GM12801 (cell line): Measurements from ENCODE around the gene UGT1A10.

Experiments
- CTCF ChIP-seq: IDR thresholded peaks from one replicate; pipeline ENCODE4 v1.5.1; 2011; ENCODE audit warnings: control low read depth; ENCODE audit not compliant: insufficient read length; ENCODE audit errors: extremely low read depth

The UGT1A10 gene

GRCh38 chr2:233743464-233744259, 107.4 kb downstream of the UGT1A10 start:
- no peak for TF ChIP-seq CTCF

DNA sequence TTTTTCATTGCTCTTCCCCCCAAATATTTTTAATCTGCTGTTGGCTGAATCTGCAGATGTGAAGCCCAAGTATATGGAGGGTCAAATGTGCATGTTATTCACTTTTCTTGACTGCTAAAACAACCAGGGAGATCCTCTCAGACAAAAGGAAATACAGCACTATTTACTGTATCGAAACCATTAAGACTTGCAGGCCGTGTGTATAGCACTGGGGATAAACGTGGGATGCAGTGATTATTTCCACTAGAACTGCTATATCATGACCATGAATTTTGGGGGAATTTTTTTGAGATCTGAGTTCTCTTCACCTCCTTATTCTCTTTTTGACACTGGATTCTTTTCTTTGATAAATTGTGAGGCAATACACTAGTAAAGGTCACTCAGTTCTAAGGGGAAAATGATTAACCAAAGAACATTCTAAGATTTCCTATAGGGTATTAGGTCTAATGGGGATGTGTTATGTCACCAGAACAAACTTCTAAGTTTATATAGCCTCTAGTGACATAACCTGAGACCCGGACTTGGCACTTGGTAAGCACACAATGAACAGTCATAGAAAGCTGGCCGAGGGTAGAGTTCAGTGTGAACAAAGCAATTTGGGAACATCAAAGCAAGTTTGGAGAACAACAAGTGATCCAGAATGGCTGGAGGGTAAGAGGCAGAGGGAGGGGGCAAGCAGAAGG, 109.0 kb downstream of the UGT1A10 start:
- TF ChIP-seq CTCF: no peak

DNA sequence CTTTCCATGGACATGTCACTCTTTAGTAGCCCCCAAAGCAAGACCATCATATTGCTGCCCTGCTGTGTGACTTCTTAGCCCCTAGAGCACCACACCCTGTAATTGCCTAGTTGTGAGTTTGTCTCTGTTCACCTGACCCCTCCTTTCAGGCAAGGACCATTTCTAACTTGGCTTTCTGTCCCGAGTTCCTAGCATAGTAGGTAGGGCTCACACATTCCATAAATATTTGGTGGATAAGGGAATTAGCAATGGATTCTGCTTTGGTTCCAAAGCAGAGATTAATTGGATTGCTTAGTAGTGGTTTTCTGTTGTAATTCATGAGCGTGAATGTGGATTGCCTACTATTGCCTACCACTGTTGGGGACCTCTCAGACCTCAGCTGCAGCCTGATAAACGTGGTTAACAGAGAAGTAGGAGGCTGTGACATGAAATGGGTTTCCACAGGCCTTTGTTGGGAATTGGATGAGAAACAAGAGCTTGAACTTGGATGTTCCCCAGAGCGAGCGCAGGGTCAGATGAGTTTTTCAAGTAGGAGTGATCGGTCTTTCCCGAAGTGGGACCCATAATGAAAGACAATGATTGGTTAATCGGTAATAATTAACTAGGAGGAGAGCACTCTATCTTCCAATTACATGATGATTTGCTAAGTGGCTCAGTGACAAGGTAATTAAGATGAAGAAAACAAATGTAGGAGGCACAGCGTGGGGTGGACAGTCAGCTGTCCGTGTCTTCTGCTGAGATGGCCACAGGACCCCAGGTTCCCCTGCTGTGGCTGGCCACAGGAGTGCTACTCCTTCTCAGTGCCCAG, 110.4 kb downstream of the UGT1A10 start:
- TF ChIP-seq CTCF: no peak

DNA sequence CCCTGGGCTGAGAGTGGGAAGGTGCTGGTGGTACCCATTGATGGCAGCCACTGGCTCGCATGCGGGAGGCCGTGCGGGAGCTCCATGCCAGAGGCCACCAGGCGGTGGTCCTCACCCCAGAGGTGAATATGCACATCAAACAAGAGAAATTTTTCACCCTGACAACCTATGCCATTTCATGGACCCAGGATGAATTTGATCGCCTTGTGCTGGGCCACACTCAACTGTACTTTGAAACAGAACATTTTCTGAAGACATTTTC, 111.0 kb downstream of the UGT1A10 start:
- no peak for TF ChIP-seq CTCF

DNA sequence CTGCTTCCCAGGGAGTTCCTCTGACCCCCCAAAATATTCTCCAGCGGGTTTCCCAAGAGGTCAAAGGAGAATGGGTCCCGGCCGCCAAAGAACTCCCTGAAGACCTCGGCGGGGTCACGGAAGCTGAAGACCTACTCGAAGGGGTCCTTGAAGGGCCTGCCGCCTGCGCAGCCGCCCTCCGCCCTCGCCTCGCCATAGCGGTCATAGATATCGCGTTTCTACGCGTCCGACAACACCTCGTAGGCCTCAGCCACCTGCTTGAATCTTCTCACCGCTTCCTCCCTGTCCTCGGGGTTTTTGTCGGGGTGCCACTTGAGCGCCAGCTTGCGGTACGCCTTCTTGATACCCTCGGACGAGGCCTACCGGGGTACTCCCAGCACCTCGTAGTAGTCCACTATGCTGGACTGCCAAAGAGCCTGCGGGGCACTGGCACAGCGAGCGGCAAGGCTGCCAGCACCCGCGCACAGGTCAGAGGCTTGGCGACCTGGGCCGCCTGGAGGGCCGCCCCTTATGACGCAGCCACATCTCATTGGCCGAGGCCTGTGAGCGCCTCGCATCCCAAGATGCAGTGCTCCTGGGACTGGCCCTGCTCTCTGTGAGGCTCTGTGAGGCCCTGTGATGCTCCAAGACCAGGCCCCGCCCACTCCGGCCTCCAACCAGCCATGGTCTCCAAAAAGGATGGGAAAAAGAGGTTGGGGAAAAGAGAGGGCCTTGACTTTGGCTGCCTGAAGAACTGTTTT, 118.8 kb downstream of the UGT1A10 start:
- TF ChIP-seq CTCF: no peak

- TF ChIP-seq CTCF: no peak
Observed at GRCh38 chr2:233756429-233757081, 120.3 kb downstream of the UGT1A10 start.
